22Rv1 (cell line): Measurements from ENCODE around the gene FHIT.

ENCODE experiments used
- H3K27ac ChIP-seq: fragments of 450-650 bp; 2 replicates; pipeline ENCODE4 v1.5.1; 2017
- ZFX ChIP-seq: fragments of 450-650 bp; IDR thresholded peaks from 2 replicates; pipeline ENCODE4 v1.6.1; 2017; ENCODE audit warnings: antibody characterized with exemption, borderline replicate concordance
- TF ChIP-seq, protein P1 (sequence below): fragments of 450-650 bp; IDR thresholded peaks from 2 replicates; pipeline ENCODE4 v1.5.1; 2017; ENCODE audit warnings: mild to moderate bottlenecking

Gene FHIT

GRCh38 chr3:59839810-59840515 lies 1411.3 kb downstream of the FHIT start:
- TF ChIP-seq ZFX = no peak
- TF ChIP-seq, protein P1, sequence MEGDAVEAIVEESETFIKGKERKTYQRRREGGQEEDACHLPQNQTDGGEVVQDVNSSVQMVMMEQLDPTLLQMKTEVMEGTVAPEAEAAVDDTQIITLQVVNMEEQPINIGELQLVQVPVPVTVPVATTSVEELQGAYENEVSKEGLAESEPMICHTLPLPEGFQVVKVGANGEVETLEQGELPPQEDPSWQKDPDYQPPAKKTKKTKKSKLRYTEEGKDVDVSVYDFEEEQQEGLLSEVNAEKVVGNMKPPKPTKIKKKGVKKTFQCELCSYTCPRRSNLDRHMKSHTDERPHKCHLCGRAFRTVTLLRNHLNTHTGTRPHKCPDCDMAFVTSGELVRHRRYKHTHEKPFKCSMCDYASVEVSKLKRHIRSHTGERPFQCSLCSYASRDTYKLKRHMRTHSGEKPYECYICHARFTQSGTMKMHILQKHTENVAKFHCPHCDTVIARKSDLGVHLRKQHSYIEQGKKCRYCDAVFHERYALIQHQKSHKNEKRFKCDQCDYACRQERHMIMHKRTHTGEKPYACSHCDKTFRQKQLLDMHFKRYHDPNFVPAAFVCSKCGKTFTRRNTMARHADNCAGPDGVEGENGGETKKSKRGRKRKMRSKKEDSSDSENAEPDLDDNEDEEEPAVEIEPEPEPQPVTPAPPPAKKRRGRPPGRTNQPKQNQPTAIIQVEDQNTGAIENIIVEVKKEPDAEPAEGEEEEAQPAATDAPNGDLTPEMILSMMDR = no peak
- H3K27ac ChIP-seq = no peak overlapping the region

- TF ChIP-seq ZFX = no peak
- TF ChIP-seq, protein P1 = no peak
- H3K27ac ChIP-seq = no peak overlapping the region
These were observed 1412.0 kb downstream of the FHIT start for GRCh38 chr3:59839283-59839682.

DNA sequence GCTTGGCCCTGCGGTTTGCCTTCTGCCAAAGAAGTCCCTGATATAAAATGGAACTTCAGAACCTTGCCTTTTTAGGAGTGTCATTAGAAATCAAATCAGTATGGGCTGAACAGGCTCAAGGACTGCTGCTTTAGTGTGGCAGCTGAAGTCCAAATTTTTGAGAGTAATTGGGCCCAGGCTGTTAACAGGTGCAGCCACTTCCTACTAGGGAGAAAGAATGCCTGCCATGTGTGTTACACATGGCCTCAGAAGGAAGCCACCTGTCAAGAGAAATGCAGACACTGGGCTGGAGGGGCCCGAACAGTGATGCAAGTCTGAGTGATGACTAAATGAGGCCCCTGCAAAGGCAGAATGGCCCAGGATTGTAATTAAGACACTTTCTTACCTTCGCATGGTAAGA lies 1414.7 kb downstream of the FHIT start:
- no peak for TF ChIP-seq ZFX
- TF ChIP-seq, protein P1 = no peak
- no peak overlapping the region for H3K27ac ChIP-seq

GRCh38 chr3:59832702-59833101 lies 1418.5 kb downstream of the FHIT start:
- H3K27ac ChIP-seq = no peak overlapping the region
- TF ChIP-seq ZFX = no peak
- TF ChIP-seq, protein P1 = no peak

DNA sequence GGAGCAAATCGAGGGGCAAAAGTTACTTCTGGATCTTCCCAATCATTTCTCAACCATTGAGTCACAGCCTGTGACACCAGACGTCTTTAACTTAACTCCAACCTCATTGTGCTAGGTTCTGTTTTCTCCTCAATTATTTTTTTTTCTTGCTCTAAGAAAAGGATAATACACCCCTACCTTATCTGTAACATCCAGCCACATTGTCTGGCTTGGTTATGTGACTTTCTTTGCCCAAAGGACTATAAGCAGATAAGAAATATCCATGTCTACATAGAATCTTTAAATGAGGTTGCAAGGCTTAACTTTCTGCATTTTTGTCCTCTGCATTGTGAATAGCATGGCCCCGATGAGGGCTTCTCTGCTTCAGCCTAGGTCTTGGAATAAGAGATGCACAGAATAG lies 1419.0 kb downstream of the FHIT start:
- TF ChIP-seq, protein P1 = no peak
- TF ChIP-seq ZFX = no peak
- no peak overlapping the region for H3K27ac ChIP-seq

DNA sequence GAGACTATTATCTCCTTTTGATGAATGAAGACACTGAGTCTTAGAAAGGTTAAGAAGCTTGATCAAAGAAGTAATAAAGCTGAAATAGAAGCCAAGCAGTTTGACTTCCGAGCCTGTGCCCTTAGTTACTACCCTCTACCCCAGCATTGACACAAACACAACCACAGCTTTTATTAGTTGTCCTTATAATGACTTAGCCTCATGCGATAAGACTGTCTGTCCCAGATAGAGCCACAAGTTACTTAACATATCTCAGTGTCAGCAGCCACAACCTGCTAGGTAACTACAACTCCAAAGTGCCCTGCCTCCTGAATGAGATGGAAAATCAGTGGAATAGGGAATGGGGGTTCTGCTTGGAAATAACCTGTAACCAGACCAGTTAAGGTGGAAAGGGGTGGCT lies 1419.9 kb downstream of the FHIT start:
- H3K27ac ChIP-seq = no peak overlapping the region
- TF ChIP-seq ZFX = no peak
- TF ChIP-seq, protein P1 = no peak

GRCh38 chr3:59829527-59829926 lies 1421.7 kb downstream of the FHIT start:
- H3K27ac ChIP-seq = no peak overlapping the region
- TF ChIP-seq ZFX = no peak
- TF ChIP-seq, protein P1 = no peak
